ENCODE results near the gene INPP5B.

INPP5B gene

GRCh38 chr1:37865348-37866120 lies 81.3 kb downstream of the INPP5B start:
- POLR2A ChIA-PET, result no interaction called here
- TF ChIP-seq ZNF384 (IDR thresholded peaks at IDR 0.05) (no peak), FOXA1 (IDR thresholded peaks at IDR 0.05) (no peak), PKNOX1 (IDR thresholded peaks at IDR 0.05) (no peak), HDGF (IDR thresholded peaks at IDR 0.05; ENCODE audit: borderline replicate concordance) (no peak), ARNT (IDR thresholded peaks at IDR 0.05) (no peak), ELF4 (IDR thresholded peaks at IDR 0.05) (no peak), TARDBP (IDR thresholded peaks at IDR 0.05) (no peak), LEF1 (IDR thresholded peaks at IDR 0.05; ENCODE audit: borderline replicate concordance) (no peak), NFRKB (IDR thresholded peaks at IDR 0.05) (no peak), BHLHE40 (IDR thresholded peaks at IDR 0.05; ENCODE audit: borderline replicate concordance) (no peak), FOXK2 (IDR thresholded peaks at IDR 0.05) (no peak), SP1 (IDR thresholded peaks at IDR 0.05) (no peak), FOXM1 (IDR thresholded peaks at IDR 0.05; ENCODE audit: borderline replicate concordance) (no peak), SUZ12 (IDR thresholded peaks at IDR 0.05) (no peak), L3MBTL2 (conservative IDR thresholded peaks at IDR 0.05) (no peak), CTBP1 (IDR thresholded peaks at IDR 0.05; ENCODE audit: borderline replicate concordance) (no peak)
- CTCF ChIA-PET, result no interaction called here
- DNase-seq (ENCODE audit: extremely low spot score), result no peak

- ChIA-PET CTCF (interaction anchor here (0.7 to 0.8 kb wide), 2 partner anchors 13 to 164 kb away, joined by 4 to 6 read pairs; no protein-coding TSS in a partner anchor), POLR2A (interaction anchor here (1.8 kb wide), 1 partner anchor 54 kb away, joined by 4 read pairs; the partner anchor contains the start of genes C1orf122 and YRDC)
- no peak for DNase-seq (ENCODE audit: extremely low spot score)
- no peak for TF ChIP-seq ELF4 (IDR thresholded peaks at IDR 0.05)
- no peak for TF ChIP-seq L3MBTL2 (conservative IDR thresholded peaks at IDR 0.05)
- TF ChIP-seq SP1 (IDR thresholded peaks at IDR 0.05), result no peak
- no peak for TF ChIP-seq ZNF384 (IDR thresholded peaks at IDR 0.05)
- TF ChIP-seq NFRKB (IDR thresholded peaks at IDR 0.05), result no peak
- no peak for TF ChIP-seq SUZ12 (IDR thresholded peaks at IDR 0.05)
- TF ChIP-seq HDGF (IDR thresholded peaks at IDR 0.05; ENCODE audit: borderline replicate concordance), result no peak
- TF ChIP-seq TARDBP (IDR thresholded peaks at IDR 0.05), result no peak
- no peak for TF ChIP-seq FOXK2 (IDR thresholded peaks at IDR 0.05)
- TF ChIP-seq BHLHE40 (IDR thresholded peaks at IDR 0.05; ENCODE audit: borderline replicate concordance), result no peak
- no peak for TF ChIP-seq FOXA1 (IDR thresholded peaks at IDR 0.05)
- no peak for TF ChIP-seq CTBP1 (IDR thresholded peaks at IDR 0.05; ENCODE audit: borderline replicate concordance)
These were observed 84.5 kb downstream of the INPP5B start for GRCh38 chr1:37862330-37862729.

GRCh38 chr1:37861151-37861550 lies 85.7 kb downstream of the INPP5B start:
- no peak for DNase-seq (ENCODE audit: extremely low spot score)
- ChIA-PET CTCF (no interaction called here), POLR2A (interaction anchor here (1.8 kb wide), 1 partner anchor 53 kb away, joined by 4 read pairs; the partner anchor contains the start of genes C1orf122 and YRDC)
- no peak for TF ChIP-seq ELF4 (IDR thresholded peaks at IDR 0.05)
- TF ChIP-seq FOXM1 (IDR thresholded peaks at IDR 0.05; ENCODE audit: borderline replicate concordance), result no peak
- no peak for TF ChIP-seq BHLHE40 (IDR thresholded peaks at IDR 0.05; ENCODE audit: borderline replicate concordance)
- TF ChIP-seq NFRKB (IDR thresholded peaks at IDR 0.05), result no peak
- TF ChIP-seq ARNT (IDR thresholded peaks at IDR 0.05), result no peak
- TF ChIP-seq L3MBTL2 (conservative IDR thresholded peaks at IDR 0.05), result no peak
- TF ChIP-seq HDGF (IDR thresholded peaks at IDR 0.05; ENCODE audit: borderline replicate concordance), result no peak
- no peak for TF ChIP-seq PKNOX1 (IDR thresholded peaks at IDR 0.05)
- TF ChIP-seq TARDBP (IDR thresholded peaks at IDR 0.05), result no peak

- DNase-seq (ENCODE audit: extremely low spot score), result no peak
- TF ChIP-seq BHLHE40 (IDR thresholded peaks at IDR 0.05; ENCODE audit: borderline replicate concordance) (no peak), SUZ12 (IDR thresholded peaks at IDR 0.05) (no peak), LEF1 (IDR thresholded peaks at IDR 0.05; ENCODE audit: borderline replicate concordance) (no peak), FOXA1 (IDR thresholded peaks at IDR 0.05) (no peak), NFRKB (IDR thresholded peaks at IDR 0.05) (no peak), CTBP1 (IDR thresholded peaks at IDR 0.05; ENCODE audit: borderline replicate concordance) (no peak), ELF4 (IDR thresholded peaks at IDR 0.05) (no peak), PKNOX1 (IDR thresholded peaks at IDR 0.05) (no peak), SP1 (IDR thresholded peaks at IDR 0.05) (no peak), FOXK2 (IDR thresholded peaks at IDR 0.05) (no peak), TARDBP (IDR thresholded peaks at IDR 0.05) (no peak), HDGF (IDR thresholded peaks at IDR 0.05; ENCODE audit: borderline replicate concordance) (no peak), ZNF384 (IDR thresholded peaks at IDR 0.05) (no peak), ARNT (IDR thresholded peaks at IDR 0.05) (no peak), FOXM1 (IDR thresholded peaks at IDR 0.05; ENCODE audit: borderline replicate concordance) (no peak), L3MBTL2 (conservative IDR thresholded peaks at IDR 0.05) (no peak)
- POLR2A ChIA-PET, result interaction anchor here (0.9 to 3.0 kb wide), 9 partner anchors 10 to 186 kb away, joined by 3 to 31 read pairs (median 4); partner anchors contain the start of genes C1orf122, POU3F1 and YRDC
- CTCF ChIA-PET, result interaction anchor here (0.8 to 1.9 kb wide), 5 partner anchors 8 to 32 kb away, joined by 3 to 8 read pairs (median 5); no protein-coding TSS in a partner anchor
These were observed 86.5 kb downstream of the INPP5B start for GRCh38 chr1:37860346-37860666.

GRCh38 chr1:37859507-37860345 lies 87.1 kb downstream of the INPP5B start, which contains the start of gene MTF1:
Gene MTF1, minus strand, starts transcription at chr1:37859592. Its CDS starts 1,934 bp downstream, at chr1:37857658.
- CTCF ChIA-PET, result interaction anchor here (0.6 to 1.9 kb wide), 11 partner anchors 8 to 627 kb away, joined by 3 to 8 read pairs (median 3); no protein-coding TSS in a partner anchor
- POLR2A ChIA-PET, result interaction anchor here (0.8 to 3.0 kb wide), 20 partner anchors 9 to 257 kb away, joined by 3 to 31 read pairs (median 4); partner anchors contain the start of genes C1orf122, MANEAL, POU3F1 and UTP11
- peak; percentile 99 for DNase-seq (ENCODE audit: extremely low spot score)
- TF ChIP-seq ELF4 (IDR thresholded peaks at IDR 0.05) (peak; percentile 56), L3MBTL2 (conservative IDR thresholded peaks at IDR 0.05) (peak; percentile 86), PKNOX1 (IDR thresholded peaks at IDR 0.05) (peak; percentile 31; the same call in 1 of the 2 replicates), CTBP1 (IDR thresholded peaks at IDR 0.05; ENCODE audit: borderline replicate concordance) (no peak), HDGF (IDR thresholded peaks at IDR 0.05; ENCODE audit: borderline replicate concordance) (peak; percentile 96; the same call in 1 of the 2 replicates), BHLHE40 (IDR thresholded peaks at IDR 0.05; ENCODE audit: borderline replicate concordance) (no peak)
